HG02840 (cell line): ENCODE results near the gene SRA1.

Experiments used
- ATAC-seq: cut with Tn5 transposase; IDR thresholded peaks from one replicate; pipeline ENCODE4 v1.9.1; 2021; ENCODE audit warnings: mild to moderate bottlenecking, moderate library complexity, moderate number of reproducible peaks; ENCODE audit not compliant: unreplicated experiment, low FRiP score

Gene SRA1

GRCh38 chr5:140571105-140571504, 13.8 kb upstream of the SRA1 start:
- ATAC-seq: no peak

- no peak for ATAC-seq
Observed at GRCh38 chr5:140570488-140570887, 13.2 kb upstream of the SRA1 start.

DNA sequence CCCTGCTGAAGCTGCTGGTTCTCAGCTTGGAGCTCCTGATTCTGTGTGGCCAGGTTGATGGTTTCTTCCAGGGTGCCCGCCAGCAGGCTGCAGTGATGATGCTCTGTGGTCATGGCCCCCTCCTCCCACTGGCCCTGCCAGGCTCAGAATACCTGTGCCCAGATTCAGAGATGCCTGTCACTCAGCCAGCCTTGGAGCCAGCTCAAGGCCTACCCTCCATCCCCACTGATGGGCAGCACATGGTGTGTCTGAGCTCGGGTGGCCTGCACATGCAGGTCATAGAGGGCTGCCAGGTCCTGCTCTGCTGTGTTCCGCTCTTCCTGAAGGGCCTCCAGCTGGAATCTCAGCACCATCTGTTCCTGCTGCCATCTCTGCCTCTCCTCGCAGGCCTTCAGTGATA, 12.8 kb upstream of the SRA1 start:
- no peak for ATAC-seq

- ATAC-seq: no peak
Observed at GRCh38 chr5:140569197-140569596, 11.9 kb upstream of the SRA1 start.

DNA sequence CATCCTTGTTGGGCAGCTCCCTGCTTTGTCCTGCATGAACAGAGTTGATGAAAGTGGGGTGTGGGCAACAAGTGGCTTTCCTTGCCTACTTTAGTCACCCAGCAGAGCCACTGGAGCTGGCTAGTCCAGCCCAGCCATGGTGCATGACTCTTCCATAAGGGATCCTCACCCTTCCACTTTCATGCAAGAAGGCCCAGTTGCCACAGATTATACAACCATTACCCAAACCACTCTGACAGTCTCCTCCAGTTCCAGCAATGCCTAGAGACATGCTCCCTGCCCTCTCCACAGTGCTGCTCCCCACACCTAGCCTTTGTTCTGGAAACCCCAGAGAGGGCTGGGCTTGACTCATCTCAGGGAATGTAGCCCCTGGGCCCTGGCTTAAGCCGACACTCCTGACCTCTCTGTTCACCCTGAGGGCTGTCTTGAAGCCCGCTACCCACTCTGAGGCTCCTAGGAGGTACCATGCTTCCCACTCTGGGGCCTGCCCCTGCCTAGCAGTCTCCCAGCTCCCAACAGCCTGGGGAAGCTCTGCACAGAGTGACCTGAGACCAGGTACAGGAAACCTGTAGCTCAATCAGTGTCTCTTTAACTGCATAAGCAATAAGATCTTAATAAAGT, 11.3 kb upstream of the SRA1 start:
- ATAC-seq: no peak

- no peak for ATAC-seq
Observed at GRCh38 chr5:140567871-140568270, 10.6 kb upstream of the SRA1 start.

DNA sequence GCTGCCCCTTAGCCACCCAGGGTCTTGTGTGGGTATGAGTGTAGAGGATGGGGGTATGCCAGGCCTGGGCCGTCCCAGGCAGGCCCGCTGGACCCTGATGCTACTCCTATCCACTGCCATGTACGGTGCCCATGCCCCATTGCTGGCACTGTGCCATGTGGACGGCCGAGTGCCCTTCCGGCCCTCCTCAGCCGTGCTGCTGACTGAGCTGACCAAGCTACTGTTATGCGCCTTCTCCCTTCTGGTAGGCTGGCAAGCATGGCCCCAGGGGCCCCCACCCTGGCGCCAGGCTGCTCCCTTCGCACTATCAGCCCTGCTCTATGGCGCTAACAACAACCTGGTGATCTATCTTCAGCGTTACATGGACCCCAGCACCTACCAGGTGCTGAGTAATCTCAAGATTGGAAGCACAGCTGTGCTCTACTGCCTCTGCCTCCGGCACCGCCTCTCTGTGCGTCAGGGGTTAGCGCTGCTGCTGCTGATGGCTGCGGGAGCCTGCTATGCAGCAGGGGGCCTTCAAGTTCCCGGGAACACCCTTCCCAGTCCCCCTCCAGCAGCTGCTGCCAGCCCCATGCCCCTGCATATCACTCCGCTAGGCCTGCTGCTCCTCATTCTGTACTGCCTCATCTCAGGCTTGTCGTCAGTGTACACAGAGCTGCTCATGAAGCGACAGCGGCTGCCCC, 10.0 kb upstream of the SRA1 start:
- ATAC-seq: no peak

DNA sequence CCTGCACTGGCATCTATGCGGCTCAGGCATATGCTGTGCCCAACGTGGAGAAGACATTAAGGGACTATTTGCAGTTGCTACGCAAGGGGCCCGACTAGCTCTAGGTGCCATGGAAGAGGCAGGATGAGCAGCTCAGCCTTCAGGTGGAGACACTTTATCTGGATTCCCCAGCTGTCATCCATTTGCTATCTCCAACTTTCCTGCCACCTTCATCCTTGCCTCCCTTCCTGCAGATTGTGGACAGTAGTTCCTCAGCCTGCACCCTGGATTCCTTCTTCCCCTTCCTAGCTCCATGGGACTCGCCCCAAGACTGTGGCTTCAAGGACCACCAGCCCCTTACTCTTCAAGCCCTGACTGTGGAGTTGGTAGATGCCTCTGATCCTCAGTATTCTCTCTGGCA, 9.4 kb upstream of the SRA1 start:
- no peak for ATAC-seq

DNA sequence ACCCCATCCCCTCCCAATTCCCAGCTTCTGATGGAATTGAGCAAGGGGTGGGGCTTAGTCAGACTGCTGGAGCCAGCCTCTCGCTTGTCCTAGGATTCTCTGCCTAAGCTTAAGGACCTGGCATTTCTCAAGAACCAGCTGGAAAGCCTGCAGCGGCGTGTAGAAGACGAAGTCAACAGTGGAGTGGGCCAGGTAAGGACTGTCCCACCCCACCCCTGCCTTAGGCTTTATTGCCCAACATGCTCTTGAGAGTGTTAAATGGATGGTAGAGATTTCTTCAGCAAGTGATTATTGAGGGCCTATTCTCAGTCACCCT, 8.5 kb upstream of the SRA1 start:
- no peak for ATAC-seq

DNA sequence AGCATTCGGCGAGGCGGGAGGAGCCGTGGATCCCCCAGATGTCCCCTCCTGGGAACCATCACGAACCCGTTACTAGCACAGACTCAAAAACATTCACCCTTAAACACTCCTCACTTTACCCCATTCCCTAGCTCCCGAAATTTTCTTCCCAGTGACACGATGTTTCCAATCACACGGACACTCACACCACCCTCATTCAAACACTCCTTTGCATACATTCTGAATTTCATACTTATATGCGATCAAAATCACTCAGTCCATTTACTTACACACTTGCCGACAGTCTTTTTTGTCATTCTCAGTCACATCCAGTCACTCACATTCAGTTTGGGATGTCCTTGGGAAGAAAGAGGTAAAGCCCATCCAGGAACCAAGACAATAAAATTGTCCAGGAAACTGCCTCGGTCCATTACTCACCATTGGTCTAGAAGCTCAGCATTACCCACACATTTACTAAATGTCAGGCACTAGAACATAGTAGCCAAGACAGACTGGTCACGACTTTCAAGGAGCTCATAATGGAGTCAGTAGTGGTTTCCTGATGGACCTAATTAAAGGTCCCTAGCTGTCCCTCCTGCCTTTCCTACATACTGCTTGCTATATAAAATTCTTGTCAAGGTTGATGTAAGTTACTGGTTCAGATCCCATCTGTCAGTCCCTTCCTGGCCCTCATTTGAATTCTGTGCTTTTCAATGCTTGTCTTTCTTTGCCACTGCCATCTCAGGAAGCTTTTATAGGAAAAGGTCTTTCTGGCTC, 7.9 kb upstream of the SRA1 start:
- ATAC-seq: no peak

DNA sequence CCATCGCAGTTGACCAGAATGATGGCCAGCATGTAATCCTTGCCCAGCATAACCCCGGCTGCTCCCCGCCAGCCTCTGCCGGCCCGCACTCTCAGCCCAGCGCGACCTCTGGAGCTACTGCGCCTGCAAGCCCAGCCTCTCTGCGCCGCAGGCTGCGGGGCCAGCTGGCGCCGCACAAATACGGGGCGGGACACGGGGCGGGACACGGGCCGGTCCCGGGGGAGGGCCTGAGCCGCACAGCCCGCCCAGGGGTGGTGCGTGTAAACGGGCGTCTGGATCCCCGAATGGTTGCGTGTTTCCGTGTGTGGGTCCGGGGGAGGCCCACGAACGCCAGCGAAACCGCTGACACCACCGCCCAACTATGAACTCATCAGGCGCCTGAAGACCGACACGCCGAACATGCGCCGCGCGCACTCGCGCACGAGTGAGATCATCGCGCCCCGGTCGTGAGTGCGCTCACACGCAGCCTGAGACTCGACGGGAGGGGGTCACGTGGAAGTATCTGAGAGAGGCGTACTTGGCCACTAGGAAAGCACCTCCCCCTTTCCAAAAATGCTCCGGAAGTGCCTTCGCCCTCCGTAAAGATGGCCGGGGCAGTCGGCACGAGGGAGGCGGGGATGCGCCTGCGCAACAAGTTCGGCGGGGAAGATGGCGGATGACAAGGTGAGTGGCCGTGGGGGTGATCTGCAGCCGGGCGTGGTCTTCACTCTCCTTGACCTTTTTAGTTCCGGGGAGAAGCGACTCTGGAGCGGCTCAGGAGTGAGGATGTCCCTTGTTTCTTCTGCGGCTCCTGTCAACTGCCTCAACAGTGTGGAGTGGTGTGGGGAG, 7.1 kb upstream of the SRA1 start, which contains the start of the genes APBB3 and SLC35A4:
Gene APBB3, minus strand, starts transcription at position 403 of the 828 bp plus-strand sequence. Its CDS starts 353 bp downstream, at position 50.
Gene SLC35A4, plus strand, starts transcription at position 633 of the 828 bp plus-strand sequence. CDS start 2,342 bp downstream, outside the sequence.
- ATAC-seq: peak; percentile 91

GRCh38 chr5:140563596-140563995, 6.3 kb upstream of the SRA1 start:
- no peak for ATAC-seq

GRCh38 chr5:140561753-140562523, 4.7 kb upstream of the SRA1 start:
- ATAC-seq: no peak

DNA sequence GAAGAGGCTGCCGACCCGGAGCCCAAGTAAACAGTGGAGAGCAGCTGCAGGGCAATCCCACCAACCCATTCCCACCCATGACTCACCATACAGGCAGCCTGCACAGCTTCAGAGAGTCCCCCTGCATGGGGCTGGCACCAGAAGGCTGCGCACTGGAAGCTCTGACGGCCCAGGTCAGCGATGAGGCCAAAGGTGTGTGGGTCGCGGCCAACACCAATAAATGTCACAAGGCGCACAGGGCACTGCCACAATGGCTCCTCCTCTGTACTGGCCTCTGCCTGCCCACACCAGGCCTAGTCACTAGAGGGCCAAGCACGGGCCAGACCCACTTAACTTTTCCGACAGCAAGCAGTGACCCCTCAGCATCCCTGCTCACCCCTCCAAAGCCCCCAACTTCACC, 3.0 kb upstream of the SRA1 start:
- no peak for ATAC-seq

GRCh38 chr5:140558542-140558941, 1.3 kb upstream of the SRA1 start:
- ATAC-seq: no peak

GRCh38 chr5:140557965-140558364, 692 bp upstream of the SRA1 start:
- no peak for ATAC-seq

DNA sequence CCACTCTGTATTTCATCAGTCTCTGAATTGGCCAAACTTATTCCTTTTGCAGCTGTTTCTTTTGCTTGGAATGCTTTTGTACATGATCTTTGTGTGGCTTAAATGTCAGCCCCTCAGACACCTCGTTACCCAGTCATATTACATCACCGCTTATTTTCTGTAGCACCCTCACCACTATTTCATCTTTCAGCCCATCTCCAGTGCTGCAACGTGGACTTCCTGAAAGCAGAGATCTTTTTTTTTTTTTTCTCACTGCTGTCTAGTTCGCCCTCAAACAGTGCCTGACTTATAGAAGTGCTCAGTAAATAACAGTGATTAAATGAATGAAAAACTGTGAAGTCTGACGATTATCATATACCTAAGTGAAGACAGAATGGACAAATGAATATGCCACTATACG, 835 bp downstream of the SRA1 start:
- no peak for ATAC-seq

GRCh38 chr5:140555747-140556312, 1.4 kb downstream of the SRA1 start:
- no peak for ATAC-seq

DNA sequence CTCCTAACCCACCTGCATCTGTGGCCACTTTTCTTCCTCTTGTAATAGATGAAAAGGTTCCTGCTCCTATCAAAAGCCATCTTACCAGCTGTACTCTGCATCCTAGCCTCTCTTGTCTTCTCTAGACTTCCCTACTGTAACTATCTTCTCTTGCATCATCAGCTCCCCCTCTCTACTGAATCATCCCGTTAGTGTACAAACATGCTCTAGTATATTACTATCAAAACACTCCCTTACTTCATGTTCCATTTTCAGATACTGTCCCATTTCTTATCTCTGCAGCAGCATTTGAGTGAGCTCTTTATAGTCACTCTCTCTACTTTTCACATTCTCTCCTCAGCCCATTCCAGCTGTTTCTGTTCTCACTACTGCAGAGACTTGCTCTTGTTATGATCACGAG, 2.8 kb downstream of the SRA1 start:
- no peak for ATAC-seq

DNA sequence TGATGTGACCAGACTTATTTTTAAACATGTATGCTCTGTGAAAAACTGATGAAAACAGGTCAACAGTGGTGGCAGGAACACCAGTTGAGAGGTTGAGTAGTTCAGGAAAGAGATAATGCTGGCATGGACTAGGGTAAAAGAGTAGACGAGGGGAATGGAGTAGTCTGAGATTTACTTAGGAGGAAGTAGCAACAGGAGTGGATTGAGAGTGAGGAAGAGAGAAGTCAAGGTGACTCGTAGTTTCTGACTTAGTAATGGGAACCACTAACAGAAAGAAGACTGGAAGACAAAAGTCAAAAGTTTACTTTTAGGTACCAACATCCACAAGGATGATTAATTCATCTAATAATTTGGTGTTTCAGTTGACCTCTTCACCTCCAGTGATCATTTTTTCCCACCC, 3.6 kb downstream of the SRA1 start:
- no peak for ATAC-seq
